Activated CD8-positive, alpha-beta memory T cell treated with anti-CD3 and anti-CD28 coated beads, Interleukin-2, amount 50 U/mL, for 1 hour (primary cell): ENCODE data around the gene C21orf58.
"Not testable (repeated sequence)": the region's sequence is repeated elsewhere in the genome, so short reads cannot be mapped to it uniquely, and the experiment has no call there.

Experiments used
- DNase-seq: peaks from one replicate; pipeline ENCODE4 v3.0.0-alpha.2; 2020; ENCODE audit errors: extremely low read depth

C21orf58 gene

DNA sequence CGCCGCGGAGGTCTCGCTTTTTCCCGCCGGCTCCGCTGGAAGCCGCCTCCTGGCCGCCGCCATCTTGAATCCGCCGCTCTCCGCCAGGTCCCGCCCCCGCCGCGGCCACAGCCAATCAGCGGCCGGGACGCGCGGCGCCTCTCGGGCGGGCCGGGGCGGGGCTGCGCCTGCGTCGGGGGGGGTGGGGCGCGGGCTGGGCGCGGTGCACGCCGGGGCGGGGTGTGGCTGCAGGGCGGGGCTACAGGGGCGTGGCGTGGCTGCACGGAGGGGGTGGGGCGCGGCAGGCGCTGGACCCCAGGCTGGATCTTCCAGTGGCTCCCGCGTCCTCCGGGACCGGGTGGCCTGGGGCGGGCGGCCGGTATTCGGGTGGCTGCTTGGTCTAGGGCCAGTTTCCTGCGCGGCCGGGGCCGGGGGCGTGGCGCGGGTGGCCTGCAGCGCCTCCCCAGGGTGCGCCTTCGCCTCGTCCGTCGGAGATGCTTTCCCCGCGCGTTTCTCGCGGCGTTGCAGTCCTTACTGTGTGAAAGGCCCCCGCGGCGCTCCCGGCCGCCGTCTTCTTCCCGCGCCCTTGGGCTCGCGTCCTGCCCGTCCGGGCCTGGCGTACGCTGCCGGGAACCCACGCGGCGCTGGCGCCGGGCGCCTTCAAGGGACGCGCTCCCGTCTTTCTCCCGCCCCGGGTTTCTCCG is 861 bp upstream of the C21orf58 start:
- peak; percentile 51 for DNase-seq

DNA sequence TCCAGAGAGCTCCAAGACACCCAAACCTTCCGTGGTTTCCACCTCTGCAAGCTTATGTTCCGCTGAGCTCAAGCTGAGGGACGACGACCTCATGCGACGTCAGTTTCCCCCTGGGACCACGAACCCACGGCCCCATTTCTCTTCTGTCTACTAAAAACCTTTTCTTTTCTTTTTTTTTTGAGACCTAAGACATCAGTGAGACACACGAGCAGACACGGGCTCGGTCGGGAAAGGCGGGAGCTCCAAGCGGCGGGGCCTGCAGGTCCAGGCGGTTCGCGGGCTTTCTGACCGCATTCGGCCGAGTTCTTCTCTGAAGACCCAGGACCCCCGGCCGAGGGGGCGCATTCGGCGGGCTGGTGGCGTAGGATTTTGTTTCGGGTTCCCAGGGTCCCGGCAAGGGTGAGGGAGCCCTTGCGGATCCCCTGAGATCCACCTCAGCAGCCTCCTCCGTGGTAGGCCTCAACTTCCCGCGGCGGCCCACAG is 402 bp downstream of the C21orf58 start:
- DNase-seq = no peak

DNA sequence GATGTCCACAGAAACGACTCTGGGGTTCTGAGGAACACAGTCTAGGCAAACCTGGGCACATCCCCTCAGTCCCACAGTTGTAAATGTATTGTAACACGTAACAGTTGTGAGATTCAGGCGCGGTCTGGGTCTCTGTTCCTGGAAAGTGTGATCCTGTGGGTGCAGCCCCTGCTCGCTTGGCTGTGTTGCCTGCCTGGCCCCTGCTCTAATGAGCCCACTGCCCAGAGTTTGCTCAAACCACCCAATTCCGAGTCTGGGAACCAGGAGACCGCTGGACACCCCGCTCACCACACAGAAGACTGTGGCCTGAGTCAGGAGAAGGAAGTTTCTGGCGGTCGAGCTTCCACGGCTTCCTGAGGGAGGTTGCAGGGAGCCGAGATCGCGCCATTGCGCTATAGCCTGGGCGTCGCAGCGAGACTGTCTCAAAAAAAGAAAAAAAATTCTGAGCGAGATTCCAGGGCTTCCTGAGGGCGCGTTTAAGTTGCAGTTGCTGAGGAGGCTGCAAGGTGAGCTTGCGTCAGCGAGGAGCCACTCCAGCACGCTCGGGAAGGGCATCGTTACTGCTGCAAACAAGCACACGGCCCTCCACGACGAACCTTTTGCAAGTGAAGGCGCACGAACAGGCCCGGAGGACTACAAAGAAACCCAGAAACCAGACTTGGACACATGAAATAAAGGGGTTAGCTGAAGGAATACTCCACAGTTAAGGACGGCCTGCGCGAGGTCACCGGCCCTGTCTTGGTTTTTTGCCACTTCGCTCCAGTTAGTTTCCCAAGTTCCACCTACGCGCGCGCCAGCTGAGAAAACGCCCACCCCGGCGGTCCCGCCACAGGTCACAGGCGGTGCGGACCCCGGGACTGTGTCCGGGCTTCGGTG is 1.1 kb downstream of the C21orf58 start:
- no peak for DNase-seq

DNA sequence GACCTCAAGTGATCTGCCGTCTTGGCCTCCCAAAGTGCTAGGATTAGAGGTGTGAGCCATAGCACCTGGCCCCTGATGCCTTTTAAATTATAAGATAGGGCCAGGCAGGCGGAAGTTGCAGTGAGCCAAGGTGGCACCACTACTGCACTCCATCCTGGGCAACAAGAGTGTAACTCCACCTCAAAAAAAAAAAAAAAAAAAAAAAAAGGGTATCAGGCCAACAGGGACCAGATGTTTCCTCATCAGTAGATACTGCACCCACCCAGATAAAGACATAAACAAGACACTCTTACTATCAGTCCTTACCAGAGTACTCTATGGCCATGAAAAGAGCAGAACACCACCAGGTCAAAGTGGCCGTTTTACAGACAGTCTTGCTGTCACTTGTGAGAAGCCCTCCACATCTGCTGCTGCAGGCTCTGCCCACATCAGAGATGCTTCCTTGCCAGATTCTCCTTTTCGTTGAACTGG is 3.3 kb downstream of the C21orf58 start:
- no peak for DNase-seq

DNA sequence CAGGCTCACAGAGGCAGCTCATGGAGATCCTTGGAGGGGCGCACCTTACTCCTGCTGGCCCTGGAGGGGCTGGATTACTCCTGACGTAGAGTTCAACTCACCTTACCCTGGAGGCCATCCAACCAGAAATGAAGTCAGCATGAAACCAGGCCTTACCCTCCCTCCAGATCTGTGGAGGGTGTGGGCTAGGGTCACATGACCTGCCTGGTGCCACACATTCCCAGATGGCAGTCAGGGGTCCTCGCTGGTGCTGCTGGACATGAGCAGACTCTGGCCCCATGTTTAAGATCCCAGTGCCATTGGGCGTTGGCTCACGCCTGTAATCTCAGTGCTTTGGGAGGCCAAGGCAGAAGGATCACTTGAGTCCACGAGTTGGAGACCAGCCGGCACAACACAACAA is 4.5 kb downstream of the C21orf58 start:
- DNase-seq = no peak

DNA sequence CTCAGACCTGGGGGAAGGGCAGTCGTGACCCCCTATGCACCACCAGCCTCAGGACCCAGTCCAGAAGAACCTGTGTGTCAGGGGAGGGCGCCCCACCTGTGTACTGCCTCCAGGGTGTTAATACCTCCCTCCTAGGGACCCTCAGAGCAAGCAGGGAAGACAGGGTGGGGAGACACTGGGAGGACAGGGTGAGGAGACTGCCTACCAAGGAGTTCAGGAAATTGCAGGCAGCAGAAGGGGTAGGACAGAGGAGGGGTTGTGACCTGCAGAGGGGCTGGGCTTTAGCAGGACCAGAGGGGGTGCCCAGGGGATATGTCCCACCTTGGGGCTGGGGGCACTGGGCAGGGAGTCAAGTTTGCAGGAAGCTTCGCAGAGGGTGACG is 5.2 kb downstream of the C21orf58 start:
- no peak for DNase-seq

DNA sequence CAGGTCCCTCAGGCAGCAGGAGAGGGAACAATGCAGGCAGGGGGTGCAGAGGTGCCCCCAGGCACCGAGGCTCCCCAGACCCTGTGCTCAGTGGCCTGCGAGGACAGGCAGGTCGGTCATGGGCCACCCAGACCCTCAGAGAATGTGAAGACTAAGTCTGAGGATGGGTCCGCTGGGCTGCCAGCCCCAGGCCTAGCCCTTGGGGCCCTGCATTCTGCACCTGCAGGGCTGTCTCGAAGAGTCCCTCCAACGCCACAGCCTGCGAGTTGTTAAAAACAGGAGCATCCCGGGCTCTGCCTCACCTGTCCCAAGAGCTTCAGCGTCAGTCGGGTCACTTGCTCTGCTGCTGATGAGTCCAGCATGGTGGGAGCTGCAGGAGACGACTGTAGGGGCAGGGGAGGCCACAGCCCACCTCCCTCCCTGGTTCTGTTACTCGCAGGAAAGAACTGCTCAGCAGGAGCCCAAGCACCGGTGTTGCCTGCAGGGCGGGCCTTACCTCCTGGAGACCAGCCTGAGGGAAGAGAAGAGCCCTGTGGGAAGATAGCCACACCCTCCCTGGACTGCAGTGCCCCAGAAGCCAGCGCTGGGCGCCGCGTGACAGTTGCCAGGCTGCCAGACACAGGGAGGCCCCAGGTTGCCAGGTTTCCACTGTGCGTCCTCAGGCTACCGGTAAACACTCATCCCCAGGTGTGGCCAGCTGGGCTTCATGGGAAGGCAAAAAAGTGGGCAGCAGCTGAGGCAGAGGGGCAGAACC is 5.8 kb downstream of the C21orf58 start:
- DNase-seq = no peak

DNA sequence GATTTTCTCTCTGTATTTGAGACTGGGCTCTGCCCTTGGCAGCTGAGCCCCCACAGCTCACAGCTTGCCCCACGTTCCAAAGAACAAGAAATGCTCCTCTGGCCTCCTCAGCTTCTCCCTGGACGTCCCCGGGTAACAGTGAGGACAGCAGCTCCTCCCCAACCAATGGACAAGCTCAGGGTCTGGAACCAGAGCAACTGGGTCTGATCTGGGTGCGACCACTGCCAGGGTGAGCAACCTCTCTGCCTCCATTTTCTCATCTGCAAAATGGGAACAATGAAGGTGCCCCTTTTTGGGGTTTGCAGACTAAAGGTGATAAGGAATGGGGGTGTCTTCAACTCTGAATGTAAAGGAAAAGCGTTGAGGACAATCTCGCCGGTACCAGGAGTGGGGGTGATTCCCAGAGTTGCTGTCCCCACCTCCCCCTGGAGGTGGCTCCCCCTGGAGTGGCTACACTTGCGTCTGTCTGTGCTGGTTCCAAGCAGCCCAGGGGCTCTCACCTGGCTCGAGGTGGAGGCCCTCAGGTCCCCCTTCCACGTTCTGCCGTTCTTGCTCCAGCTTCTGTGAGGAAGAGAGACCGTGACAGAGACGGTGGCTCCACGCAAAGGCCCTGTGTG is 6.9 kb downstream of the C21orf58 start:
- no peak for DNase-seq

DNA sequence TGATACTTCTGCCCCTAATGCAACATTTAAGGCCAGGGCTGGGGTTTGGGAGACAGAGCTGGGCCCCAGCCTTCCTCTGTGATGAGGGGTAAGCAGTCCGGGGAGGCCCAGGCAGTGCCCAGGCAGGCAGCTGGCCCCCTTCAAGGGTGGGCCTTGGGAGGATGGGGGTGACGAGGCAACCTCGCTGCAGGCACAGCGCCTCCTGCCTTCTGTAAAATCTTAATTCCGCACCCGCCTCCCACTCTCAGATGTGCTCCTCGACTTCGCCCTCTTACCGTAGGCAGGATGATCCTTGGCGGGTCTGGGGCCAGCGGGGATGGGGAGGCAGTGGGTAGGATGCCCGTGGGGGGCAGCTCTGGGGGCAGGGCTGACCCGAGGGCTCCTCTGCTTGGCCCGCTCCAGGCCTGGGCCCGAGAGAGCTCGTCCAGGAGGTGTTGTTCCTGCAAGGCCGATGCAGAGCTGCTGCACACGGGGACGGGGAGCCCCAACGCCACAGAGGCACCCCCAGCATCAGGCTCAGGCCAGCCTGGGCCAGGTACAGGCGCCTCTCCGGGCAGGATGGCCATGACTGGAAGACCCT is 9.1 kb downstream of the C21orf58 start:
- DNase-seq = no peak

DNA sequence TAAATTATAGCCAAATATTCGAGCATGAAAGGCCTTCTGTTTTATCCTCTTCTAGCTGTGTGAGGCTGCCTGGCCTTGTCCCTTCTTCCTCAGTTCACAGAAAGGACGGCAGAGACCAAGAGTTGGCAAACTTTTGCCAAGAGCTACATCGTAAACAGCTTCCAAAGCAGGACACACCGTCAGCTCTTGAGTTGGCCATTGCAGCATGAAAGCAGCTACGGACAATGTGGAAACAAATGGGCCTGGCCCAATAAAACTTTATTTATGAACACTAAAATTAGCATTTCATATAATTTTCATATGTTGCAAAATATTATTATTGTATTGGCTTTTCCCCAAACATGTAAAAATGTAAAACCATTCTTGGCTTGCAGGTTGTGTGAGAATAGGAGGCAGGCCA is 10.7 kb downstream of the C21orf58 start:
- DNase-seq = no peak

DNA sequence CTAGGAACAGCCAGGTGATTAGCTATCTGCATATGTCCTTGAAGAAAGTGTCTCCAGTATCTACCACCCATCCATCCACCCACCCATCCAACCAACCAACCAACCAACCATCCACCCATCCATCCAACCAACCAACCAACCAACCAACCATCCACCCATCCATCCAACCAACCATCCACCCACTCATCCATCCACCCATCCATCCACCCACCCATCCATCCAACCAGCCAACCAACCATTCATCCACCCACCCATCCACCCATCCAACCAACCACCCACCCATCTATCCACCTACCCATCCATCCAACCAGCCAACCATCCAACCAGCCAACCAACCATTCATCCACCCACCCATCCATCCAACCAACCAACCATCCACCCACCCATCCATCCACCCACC is 12.1 kb downstream of the C21orf58 start:
- DNase-seq = no peak

DNA sequence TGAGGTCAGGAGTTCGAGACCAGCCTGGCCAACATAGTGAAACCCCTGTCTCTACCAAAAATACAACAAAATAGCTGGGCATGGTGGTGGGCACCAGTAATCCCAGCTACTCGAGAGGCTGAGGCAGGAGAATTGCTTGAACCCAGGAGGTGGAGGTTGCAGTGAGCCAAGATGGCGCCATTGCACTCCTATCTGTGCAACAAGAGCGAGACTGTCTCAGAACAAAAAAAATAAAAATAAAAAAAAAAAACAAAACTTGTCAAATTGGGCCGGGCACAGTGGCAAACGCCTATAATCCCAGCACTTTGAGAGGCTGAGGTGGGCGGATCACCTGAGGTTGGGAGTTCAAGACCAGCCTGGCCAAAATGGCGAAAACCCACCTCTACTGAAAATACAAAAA is 13.4 kb downstream of the C21orf58 start:
- DNase-seq = not testable (repeated sequence)

DNA sequence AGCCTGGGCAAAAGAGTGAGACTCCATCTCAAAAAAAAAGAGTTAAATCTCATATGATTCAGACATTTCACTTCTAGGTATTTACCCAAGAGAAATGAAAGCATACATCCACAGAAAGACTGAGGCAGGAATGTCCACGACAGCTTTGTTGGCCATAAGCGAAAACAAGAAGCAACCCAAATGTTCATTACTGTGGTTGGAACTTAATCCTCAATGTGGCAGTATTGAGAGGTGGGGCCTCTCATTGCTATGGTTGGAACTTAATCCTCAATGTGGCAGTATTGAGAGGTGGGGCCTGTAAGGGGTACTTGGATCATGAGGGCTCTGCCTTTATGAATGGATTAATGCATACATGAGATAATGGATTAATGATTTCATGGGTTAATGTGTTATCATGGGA is 15.2 kb downstream of the C21orf58 start:
- no peak for DNase-seq

DNA sequence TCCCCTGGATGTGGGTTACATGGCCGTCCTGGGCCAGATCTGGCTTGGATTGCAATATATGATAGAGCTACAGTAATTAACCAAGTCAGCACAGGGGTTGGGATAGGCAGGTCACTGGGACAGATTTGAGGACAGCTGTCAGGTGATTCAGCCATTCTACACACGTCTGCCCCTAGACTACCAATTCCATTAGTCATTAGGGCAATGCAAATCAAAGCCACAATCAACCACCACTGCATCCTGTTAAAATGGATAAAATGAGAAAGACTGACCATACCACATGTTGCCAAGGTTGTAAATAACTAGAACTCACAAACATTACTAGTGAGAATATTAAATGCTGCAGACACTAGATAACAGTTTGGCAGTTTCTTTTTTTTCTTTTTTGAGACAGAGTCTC is 16.0 kb downstream of the C21orf58 start:
- DNase-seq = no peak

DNA sequence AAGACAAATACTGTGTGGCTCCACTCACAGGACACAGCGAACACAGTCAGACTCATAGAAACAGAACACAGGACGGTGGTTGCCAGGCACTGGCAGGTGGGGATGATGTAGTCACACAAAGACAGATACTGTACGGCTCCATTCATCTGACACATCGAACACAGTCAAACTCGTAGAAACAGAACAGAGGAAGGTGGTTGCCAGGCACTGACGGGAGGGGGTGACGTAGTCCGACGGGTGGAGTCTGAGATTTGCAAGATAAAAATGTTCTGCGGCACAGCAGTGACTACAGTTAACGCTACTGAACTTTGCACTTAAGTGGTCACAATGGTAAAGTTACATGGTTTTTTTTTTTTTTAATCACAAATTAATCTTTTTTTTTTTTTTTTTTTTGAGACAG is 18.7 kb downstream of the C21orf58 start:
- no peak for DNase-seq

DNA sequence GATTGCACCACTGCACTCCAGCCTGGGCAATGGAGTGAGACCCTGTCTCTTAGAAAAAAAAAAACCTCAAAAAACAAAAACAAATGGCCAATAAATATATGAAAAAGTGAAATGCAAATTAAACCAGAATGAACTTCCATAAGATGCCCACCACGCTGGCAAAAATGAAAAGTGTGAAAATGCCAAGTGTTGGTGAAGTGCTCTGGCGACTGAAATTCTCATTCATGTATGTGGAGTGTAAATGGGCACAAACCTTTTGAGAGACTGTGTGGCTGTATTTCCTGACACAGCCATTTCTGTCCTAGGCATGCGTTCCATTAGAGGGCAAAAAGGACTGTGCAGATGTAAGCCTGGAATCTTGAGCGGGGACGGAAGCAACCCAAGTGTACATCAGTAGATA is 19.2 kb downstream of the C21orf58 start:
- DNase-seq = no peak

DNA sequence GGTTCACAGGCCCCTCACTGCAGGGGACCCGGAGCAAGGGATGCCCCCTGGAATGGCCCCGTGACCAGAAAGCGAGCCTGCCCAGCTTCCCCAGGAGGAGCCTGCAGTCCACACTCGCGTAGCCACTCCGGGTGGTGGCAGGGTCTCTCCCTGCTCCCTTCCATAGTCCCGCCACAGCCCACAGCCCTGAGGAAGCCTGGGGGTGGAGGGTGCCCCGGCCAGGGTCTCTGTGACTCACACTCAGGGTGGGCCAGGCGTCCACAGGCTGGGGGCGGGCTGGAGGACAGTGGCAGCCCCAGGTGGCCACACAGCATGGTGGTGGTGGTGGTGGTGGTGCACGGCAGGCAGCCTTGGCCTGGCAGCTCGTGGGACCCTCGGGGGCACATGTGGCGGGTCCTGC is 21.9 kb downstream of the C21orf58 start:
- DNase-seq = no peak

DNA sequence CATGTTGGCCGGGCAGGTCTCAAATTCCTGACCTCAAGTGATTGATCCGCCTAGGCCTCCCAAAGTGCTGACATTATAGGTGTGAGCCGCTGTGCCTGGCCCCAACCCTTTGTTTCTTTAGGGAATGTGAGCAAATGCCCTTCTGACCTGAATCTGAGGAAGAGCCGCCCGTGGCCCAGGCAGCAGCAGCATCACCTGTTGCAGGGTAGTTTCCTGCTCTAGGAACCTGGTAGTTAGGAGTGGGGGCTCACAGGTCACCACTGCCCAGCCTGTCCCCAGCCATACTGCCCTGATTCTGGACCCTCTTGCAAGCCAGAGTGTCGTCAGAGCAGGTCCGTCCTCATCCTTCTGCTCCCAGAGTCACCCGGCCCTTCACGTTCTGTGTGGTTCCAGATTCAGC is 24.5 kb downstream of the C21orf58 start:
- DNase-seq = no peak

DNA sequence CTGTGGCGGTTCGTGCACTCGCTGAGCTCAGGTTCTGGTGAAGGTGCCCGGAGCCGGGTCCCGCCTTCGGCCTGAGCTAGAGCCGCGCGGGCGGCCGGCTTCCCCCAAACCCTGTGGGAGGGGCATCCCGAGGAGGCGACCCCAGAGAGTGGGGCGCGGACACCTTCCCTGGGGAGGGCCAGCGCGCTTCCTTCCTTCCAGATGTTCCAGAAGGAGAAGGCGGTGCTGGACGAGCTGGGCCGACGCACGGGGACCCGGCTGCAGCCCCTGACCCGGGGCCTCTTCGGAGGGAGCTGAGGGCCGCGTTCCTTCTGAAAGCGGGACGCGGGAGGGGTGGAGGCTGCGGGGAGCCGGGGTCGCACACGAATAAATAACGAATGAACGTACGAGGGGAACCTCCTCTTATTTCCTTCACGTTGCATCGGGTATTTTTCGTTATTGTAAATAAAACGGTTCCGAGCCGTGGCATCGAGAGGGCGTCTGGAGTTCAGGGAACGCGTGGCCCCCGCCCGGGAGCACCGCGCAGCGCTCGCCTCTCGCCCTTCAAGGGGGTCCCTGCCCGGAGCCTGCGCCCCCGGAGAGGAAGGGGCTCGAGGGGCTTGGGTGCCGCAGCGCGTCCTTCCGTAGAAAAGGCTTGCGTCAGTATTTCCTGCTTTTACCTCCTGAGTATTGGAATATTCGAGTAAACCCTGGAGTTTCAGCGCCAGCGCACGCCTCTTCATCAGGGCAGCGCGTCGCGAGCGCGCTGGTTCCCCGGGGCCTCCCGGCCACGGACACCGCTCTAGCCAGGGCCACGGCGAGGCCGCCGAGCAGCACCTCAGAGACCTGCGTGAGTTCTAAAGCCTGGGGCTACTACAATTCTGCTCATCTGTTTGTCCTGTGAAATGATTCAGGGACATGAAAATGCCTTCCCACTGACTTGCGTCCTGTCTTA is 26.1 kb downstream of the C21orf58 start:
- no peak for DNase-seq

DNA sequence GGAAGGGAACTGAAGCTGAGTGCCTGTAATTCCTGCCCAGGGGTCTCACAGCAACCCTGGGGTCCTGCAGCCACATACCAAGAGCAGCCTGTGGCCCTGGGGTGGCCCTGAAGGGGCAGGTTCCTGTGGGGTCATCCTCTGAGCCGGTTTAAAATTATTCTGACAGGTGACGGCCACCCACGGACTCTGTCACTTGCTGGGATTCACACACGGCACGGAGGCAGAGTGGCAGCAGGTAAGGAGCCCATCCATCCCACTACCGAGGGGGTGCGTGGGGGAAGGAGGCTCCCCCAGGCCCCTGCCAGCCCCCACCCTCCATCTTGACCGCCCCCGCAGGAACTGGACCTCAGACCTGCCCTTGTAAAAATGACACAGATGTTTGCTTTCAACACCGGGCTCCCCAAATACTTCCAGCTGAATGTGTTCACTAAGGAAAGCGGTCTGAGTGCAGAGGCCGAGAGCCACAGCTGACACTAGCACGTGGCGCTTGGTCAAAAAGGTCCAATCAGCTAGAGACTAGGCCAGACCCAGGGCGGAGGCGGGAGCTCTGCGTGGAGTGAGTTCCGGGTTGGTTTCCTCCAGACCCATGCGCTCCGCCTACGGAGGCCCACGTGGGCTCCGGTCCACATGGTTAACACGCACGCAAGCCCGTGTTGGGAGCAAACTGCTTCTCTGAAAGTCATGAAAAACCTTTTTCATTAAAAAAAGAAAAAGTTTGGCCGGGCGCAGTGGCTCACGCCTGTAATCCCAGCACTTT is 27.5 kb downstream of the C21orf58 start:
- DNase-seq = no peak
